ENCODE data around the gene CFHR2.

DNA sequence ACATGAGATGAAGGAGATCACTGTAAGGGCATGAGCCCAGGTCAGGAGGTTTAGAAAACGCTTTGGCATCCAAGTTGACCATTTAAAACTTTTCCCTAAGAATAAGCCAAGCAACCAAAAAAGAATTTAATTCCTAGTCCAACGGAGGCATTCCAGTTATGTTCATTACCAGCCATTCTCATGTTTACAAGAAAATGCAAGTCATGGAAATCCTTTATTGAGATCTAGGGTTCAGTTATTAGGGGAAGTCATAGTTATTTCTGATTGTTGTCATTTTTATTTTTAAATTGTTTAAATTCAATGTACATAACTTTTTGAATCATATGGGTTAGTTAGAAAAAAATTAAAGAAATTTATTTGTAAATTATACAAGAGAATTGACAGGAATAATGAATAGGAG, 58.3 kb downstream of the CFHR2 start:
- TF ChIP-seq, protein P1, sequence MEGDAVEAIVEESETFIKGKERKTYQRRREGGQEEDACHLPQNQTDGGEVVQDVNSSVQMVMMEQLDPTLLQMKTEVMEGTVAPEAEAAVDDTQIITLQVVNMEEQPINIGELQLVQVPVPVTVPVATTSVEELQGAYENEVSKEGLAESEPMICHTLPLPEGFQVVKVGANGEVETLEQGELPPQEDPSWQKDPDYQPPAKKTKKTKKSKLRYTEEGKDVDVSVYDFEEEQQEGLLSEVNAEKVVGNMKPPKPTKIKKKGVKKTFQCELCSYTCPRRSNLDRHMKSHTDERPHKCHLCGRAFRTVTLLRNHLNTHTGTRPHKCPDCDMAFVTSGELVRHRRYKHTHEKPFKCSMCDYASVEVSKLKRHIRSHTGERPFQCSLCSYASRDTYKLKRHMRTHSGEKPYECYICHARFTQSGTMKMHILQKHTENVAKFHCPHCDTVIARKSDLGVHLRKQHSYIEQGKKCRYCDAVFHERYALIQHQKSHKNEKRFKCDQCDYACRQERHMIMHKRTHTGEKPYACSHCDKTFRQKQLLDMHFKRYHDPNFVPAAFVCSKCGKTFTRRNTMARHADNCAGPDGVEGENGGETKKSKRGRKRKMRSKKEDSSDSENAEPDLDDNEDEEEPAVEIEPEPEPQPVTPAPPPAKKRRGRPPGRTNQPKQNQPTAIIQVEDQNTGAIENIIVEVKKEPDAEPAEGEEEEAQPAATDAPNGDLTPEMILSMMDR (IDR thresholded peaks at IDR 0.05; ENCODE audit: insufficient read depth, low read depth, low read length) = no peak
- TF ChIP-seq EZH2 (IDR thresholded peaks at IDR 0.05; ENCODE audit: insufficient read depth, low read length) = no peak
